Neural cell (in vitro differentiated cells): Measurements from ENCODE around the gene CPZ. TPM values are rescaled to one million over a fixed set of nuclear protein-coding genes. Genes with fewer than 3 reads are reported as not detected.
"Not testable (repeated sequence)": the region's sequence is repeated elsewhere in the genome, so short reads cannot be mapped to it uniquely, and the experiment has no call there.

Experiments used
- H2AFZ ChIP-seq: fragments of 200-600, 300-800 bp; sonication (generic), shearing (Covaris generic); 2 replicates; pipeline ENCODE4 v1.6.0; 2014; ENCODE audit warnings: low read depth, mild to moderate bottlenecking, antibody characterized with exemption, low read length, moderate library complexity
- H3F3A ChIP-seq: fragments of 200-600 bp; shearing (Covaris generic); 2 replicates; pipeline ENCODE4 v1.6.1; 2016; ENCODE audit warnings: mild to moderate bottlenecking, moderate library complexity, mixed read lengths, antibody characterized with exemption, low read length; ENCODE audit not compliant: insufficient read depth, poor library complexity, severe bottlenecking
- H3K27ac ChIP-seq: fragments of 200-600, 300-800 bp; sonication (generic), shearing (Covaris generic); 2 replicates; pipeline ENCODE4 v1.5.1; 2014; ENCODE audit warnings: mild to moderate bottlenecking, low read length, moderate library complexity
- H3K27me3 ChIP-seq: fragments of 300-800, 200-600 bp; sonication (generic), shearing (Covaris generic); 2 replicates; pipeline ENCODE4 v1.6.0; 2014; ENCODE audit warnings: mild to moderate bottlenecking, low read depth, low read length, moderate library complexity; ENCODE audit not compliant: insufficient read depth
- H3K36me3 ChIP-seq: fragments of 300-800, 200-600 bp; sonication (generic), shearing (Covaris generic); 2 replicates; pipeline ENCODE4 v1.5.1; 2014; ENCODE audit warnings: mild to moderate bottlenecking, antibody characterized with exemption, low read length, moderate library complexity; ENCODE audit not compliant: insufficient read depth
- H3K4me2 ChIP-seq: fragments of 300-800, 200-600 bp; sonication (generic), shearing (Covaris generic); 2 replicates; pipeline ENCODE4 v1.6.0; 2014; ENCODE audit warnings: mild to moderate bottlenecking, low read length
- H3K4me3 ChIP-seq: fragments of 300-800, 200-600 bp; sonication (generic), shearing (Covaris generic); 2 replicates; pipeline ENCODE4 v1.5.1; 2014; ENCODE audit warnings: mild to moderate bottlenecking, low read length, moderate library complexity
- H3K79me2 ChIP-seq: fragments of 200-600 bp; shearing (Covaris generic); replicated peaks from 2 replicates; pipeline ENCODE4 v1.6.0; 2014; ENCODE audit warnings: mild to moderate bottlenecking, low read length, moderate library complexity; ENCODE audit not compliant: insufficient read depth
- H3K9ac ChIP-seq: fragments of 300-800, 200-600 bp; sonication (generic), shearing (Covaris generic); 2 replicates; pipeline ENCODE4 v1.6.1; 2016; ENCODE audit warnings: mild to moderate bottlenecking, low read length, mixed read lengths
- H3K9me2 ChIP-seq: fragments of 200-600 bp; shearing (Covaris generic); 2 replicates; pipeline ENCODE4 v1.6.1; 2016; ENCODE audit warnings: mild to moderate bottlenecking, low read length, mixed read lengths; ENCODE audit not compliant: insufficient read depth
- H3K9me3 ChIP-seq: fragments of 200-600, 300-800 bp; sonication (generic), shearing (Covaris generic); 2 replicates; pipeline ENCODE4 v1.6.1; 2016; ENCODE audit warnings: mild to moderate bottlenecking, mixed run types, low read length, moderate library complexity, mixed read lengths
- H4K20me1 ChIP-seq: fragments of 200-600 bp; shearing (Covaris generic); 2 replicates; pipeline ENCODE4 v1.6.1; 2016; ENCODE audit warnings: mild to moderate bottlenecking, mixed run types; ENCODE audit not compliant: insufficient read depth
- CTCF ChIP-seq: fragments of 450-650 bp; IDR thresholded peaks from 2 replicates; pipeline ENCODE4 v1.5.1; 2014; ENCODE audit warnings: antibody characterized with exemption, mild to moderate bottlenecking, moderate library complexity; ENCODE audit not compliant: poor library complexity, severe bottlenecking
- EP300 ChIP-seq: fragments of 450-650 bp; conservative IDR thresholded peaks from 2 replicates; pipeline ENCODE4 v1.6.1; 2014; ENCODE audit warnings: antibody characterized with exemption, mild to moderate bottlenecking, moderate library complexity; ENCODE audit not compliant: poor library complexity, severe bottlenecking
- EZH2 ChIP-seq: fragments of 200-600, 300-800 bp; shearing (Covaris generic), sonication (generic); IDR thresholded peaks from 2 replicates; pipeline ENCODE4 v1.6.1; 2014; ENCODE audit warnings: antibody characterized with exemption, low read length, borderline replicate concordance, mild to moderate bottlenecking; ENCODE audit not compliant: insufficient read depth, poor library complexity, severe bottlenecking
- MXI1 ChIP-seq: fragments of 450-650 bp; conservative IDR thresholded peaks from 2 replicates; pipeline ENCODE4 v1.6.1; 2014; ENCODE audit warnings: antibody characterized with exemption, mild to moderate bottlenecking; ENCODE audit not compliant: poor library complexity, severe bottlenecking
- POLR2AphosphoS5 ChIP-seq: IDR thresholded peaks from 2 replicates; pipeline ENCODE4 v1.6.1; 2012
- RAD21 ChIP-seq: fragments of 450-650 bp; conservative IDR thresholded peaks from 2 replicates; pipeline ENCODE4 v1.6.1; 2014; ENCODE audit warnings: antibody characterized with exemption, mild to moderate bottlenecking, moderate library complexity
- REST ChIP-seq: IDR thresholded peaks from 2 replicates; pipeline ENCODE4 v1.6.1; 2012; ENCODE audit warnings: borderline replicate concordance
- SMC3 ChIP-seq: fragments of 450-650 bp; conservative IDR thresholded peaks from 2 replicates; pipeline ENCODE4 v1.6.1; 2014; ENCODE audit warnings: antibody characterized with exemption, mild to moderate bottlenecking, moderate library complexity; ENCODE audit not compliant: poor library complexity
- TAF1 ChIP-seq: IDR thresholded peaks from 2 replicates; pipeline ENCODE4 v1.6.1; 2012; ENCODE audit warnings: low read depth
- polyA plus RNA-seq: library from polyadenylated mRNA; depleted of rRNA; stranded (reverse); fragments of >200 nt; gene quantifications from 2 replicates; pipeline ENCODE4 v1.2.3, GENCODE V29; 2014

Gene CPZ
- polyA plus RNA-seq, 1 donor from 2014 or later = not detected

GRCh38 chr4:8618421-8618820 lies 25.9 kb downstream of the CPZ start:
- H4K20me1 ChIP-seq = no peaks in the 10 kb centered on the region
- H3K4me3 ChIP-seq = no peak overlapping the region
- H3K9ac ChIP-seq = no peak overlapping the region
- no peak overlapping the region for H2AFZ ChIP-seq
- H3K4me2 ChIP-seq = no peak overlapping the region
- no peaks in the 10 kb centered on the region for H3K27me3 ChIP-seq
- H3K36me3 ChIP-seq = no peaks in the 10 kb centered on the region
- H3K9me2 ChIP-seq = no peaks in the 10 kb centered on the region
- H3K79me2 ChIP-seq = no peaks in the 10 kb centered on the region
- no peaks in the 10 kb centered on the region for H3K9me3 ChIP-seq
- no peak overlapping the region for H3K27ac ChIP-seq
- no peaks in the 10 kb centered on the region for H3F3A ChIP-seq
- TF ChIP-seq MXI1 = no peak
- no peak for TF ChIP-seq POLR2AphosphoS5
- TF ChIP-seq EP300 = no peak
- no peak for TF ChIP-seq CTCF
- no peak for TF ChIP-seq EZH2
- no peak for TF ChIP-seq REST
- no peak for TF ChIP-seq RAD21
- TF ChIP-seq TAF1 = no peak
- TF ChIP-seq SMC3 = no peak

GRCh38 chr4:8618961-8619720 lies 26.6 kb downstream of the CPZ start:
- H3K36me3 ChIP-seq = no peaks in the 10 kb centered on the region
- H3K27me3 ChIP-seq = no peaks in the 10 kb centered on the region
- H3K4me2 ChIP-seq = no peak overlapping the region
- TF ChIP-seq EP300 (no peak), MXI1 (no peak), POLR2AphosphoS5 (no peak), EZH2 (no peak), CTCF (no peak), SMC3 (no peak), RAD21 (no peak), REST (no peak), TAF1 (no peak)
- H3K27ac ChIP-seq = no peak overlapping the region
- no peaks in the 10 kb centered on the region for H3K9me3 ChIP-seq
- no peaks in the 10 kb centered on the region for H3K79me2 ChIP-seq
- no peaks in the 10 kb centered on the region for H3F3A ChIP-seq
- H2AFZ ChIP-seq = no peak overlapping the region
- no peak overlapping the region for H3K4me3 ChIP-seq
- no peaks in the 10 kb centered on the region for H3K9me2 ChIP-seq
- no peak overlapping the region for H3K9ac ChIP-seq
- no peaks in the 10 kb centered on the region for H4K20me1 ChIP-seq

DNA sequence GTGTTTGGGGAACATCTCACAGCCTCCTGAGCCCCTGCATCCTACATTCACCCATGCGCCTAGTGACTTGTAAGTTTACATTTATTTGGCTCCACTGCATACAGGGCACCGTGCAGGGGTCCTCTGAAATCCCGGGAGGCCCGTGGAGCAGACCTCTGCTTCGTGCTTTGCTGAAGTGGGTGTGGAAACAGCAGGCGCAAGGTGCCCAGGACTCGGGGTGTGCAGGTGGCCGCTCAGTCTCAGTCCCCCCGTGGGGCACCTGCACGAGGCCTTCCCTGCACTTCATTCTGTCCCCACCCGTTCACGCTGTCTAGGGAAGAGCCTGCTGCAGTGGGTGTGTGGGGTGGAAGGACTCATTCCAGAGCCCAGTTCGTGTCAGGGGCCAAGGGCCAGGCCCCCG lies 28.6 kb downstream of the CPZ start:
- H3K9ac ChIP-seq, H3K4me3 ChIP-seq, H3K4me2 ChIP-seq, H3K27me3 ChIP-seq, H3K79me2 ChIP-seq, H3K9me2 ChIP-seq, H2AFZ ChIP-seq, H3K36me3 ChIP-seq, H3F3A ChIP-seq, H3K9me3 ChIP-seq, H4K20me1 ChIP-seq, H3K27ac ChIP-seq: not testable (repeated sequence)
